A673 (cell line): ENCODE results near the gene TUSC7.

Experiments used
- EZH2 ChIP-seq: fragments of 200-600 bp; sonication (generic); IDR thresholded peaks from 2 replicates; pipeline ENCODE4 v1.6.1; 2017; ENCODE audit warnings: borderline replicate concordance, low read depth, mild to moderate bottlenecking, mixed read lengths, antibody characterized with exemption, low read length; ENCODE audit not compliant: poor library complexity, severe bottlenecking
- TF ChIP-seq, protein P1 (sequence below): fragments of 300-800, 200-600 bp; sonication (generic); conservative IDR thresholded peaks from 2 replicates; pipeline ENCODE4 v1.5.1; 2017; ENCODE audit warnings: low read depth, mild to moderate bottlenecking, antibody characterized with exemption, low read length, moderate library complexity, mixed read lengths

DNA sequence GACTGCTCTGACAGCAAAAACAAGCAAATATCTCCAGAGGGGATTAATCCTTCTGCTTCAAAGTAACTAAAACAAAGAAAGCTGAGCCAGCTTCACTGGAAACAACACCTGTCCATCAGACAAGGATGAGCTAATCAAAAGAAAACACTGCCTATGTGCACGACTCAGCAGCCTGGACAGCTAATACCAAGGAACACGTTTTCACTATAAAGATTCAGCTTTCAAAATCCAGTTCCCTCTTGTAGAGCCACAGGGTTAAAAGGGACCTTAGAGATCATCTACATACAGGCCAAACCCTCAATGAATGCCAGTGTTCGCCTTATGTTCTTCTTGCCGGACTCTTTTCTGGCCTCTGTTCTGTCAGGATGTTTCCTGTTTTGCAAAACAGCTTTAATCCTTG lies 6.9 kb downstream of the TUSC7 start:
- TF ChIP-seq, protein P1, sequence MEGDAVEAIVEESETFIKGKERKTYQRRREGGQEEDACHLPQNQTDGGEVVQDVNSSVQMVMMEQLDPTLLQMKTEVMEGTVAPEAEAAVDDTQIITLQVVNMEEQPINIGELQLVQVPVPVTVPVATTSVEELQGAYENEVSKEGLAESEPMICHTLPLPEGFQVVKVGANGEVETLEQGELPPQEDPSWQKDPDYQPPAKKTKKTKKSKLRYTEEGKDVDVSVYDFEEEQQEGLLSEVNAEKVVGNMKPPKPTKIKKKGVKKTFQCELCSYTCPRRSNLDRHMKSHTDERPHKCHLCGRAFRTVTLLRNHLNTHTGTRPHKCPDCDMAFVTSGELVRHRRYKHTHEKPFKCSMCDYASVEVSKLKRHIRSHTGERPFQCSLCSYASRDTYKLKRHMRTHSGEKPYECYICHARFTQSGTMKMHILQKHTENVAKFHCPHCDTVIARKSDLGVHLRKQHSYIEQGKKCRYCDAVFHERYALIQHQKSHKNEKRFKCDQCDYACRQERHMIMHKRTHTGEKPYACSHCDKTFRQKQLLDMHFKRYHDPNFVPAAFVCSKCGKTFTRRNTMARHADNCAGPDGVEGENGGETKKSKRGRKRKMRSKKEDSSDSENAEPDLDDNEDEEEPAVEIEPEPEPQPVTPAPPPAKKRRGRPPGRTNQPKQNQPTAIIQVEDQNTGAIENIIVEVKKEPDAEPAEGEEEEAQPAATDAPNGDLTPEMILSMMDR = no peak
- TF ChIP-seq EZH2 = no peak
